ENCODE measurements around the gene EPHB6. TPM values are rescaled to one million over a fixed set of nuclear protein-coding genes. Genes with fewer than 3 reads are reported as not detected.

EPHB6 gene
- total RNA-seq, 1 experiment from 2014 or later = 12.6 TPM

DNA sequence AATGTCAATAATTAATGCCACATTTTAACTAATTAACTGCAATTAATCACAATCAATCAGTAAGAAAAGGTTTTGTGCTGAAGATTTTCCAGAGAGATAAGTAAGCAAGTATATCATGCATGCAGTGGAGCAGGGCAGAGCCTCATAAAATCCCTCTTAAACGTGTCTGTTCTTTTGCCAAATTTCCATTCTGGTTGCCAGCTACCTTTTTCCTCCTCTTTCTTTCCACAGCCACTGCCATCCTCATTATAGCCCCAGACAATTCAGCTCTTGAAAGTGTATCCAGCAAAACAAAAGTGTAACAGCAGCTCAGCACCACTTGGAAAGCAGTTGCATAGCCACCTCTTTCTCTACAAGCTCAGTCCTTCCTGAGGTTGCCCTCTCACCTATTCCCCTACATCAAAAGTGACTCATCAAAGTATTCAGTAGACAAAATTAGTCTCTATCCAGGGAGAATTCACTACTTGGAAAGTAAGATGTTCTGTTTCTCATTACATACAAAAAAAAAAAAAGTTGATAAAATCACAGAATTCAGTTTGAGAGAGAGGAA, 26.9 kb upstream of the EPHB6 start:
- POLR2A ChIA-PET = no interaction called here
- TF ChIP-seq CBX3 (IDR thresholded peaks at IDR 0.05; ENCODE audit: low read depth) = no peak
- no peak for TF ChIP-seq CEBPB (IDR thresholded peaks at IDR 0.05; ENCODE audit: low read depth)
- H3K4me3 ChIP-seq (replicated peaks in 1 of 2; ENCODE audit: low read depth in 1 of 2, low read length in 2 of 2) = no peak overlapping the region
- H3K9me2 ChIP-seq (ENCODE audit: insufficient read depth) = no peaks in the 10 kb centered on the region
- peak overlapping the region; percentile 14; the same call in 1 of the 2 replicates for H3K4me2 ChIP-seq (ENCODE audit: low read length)
- H3K9ac ChIP-seq (ENCODE audit: low read length) = no peak overlapping the region
- CTCF ChIA-PET = interaction anchor here (1.1 to 1.5 kb wide), 2 partner anchors 16 to 270 kb away, joined by 3 to 4 read pairs; no protein-coding TSS in a partner anchor
- DNase-seq (ENCODE audit: low read depth, low spot score) (no peak), ATAC-seq (no peak)
- H3K27ac ChIP-seq (ENCODE audit: low read depth, low read length) = no peak overlapping the region
- RAD21 ChIA-PET (ENCODE audit: low non-redundant PET in 1 of 2, low total read pairs in 2 of 2, uncharacterized antibody in 2 of 2, unreplicated experiment in 2 of 2) = no interaction called here
- H3K4me1 ChIP-seq (ENCODE audit: control insufficient read depth in 1 of 2, insufficient read depth in 2 of 2, low read length in 2 of 2) = peaks cover 0 to 7% of the 10 kb centered on the region in 2 experiments; a peak in 2 of 4 replicates
- no TSS peak for BruUV-seq (replicated peaks)
- no peaks in the 10 kb centered on the region for H3K27me3 ChIP-seq (ENCODE audit: insufficient read depth, low read length)
- H3K9me3 ChIP-seq (ENCODE audit: control insufficient read depth in 1 of 2, insufficient read depth in 1 of 2, low read depth in 1 of 2, low read length in 2 of 2) = no peaks in the 10 kb centered on the region; a peak in 2 of 4 replicates
- H3K36me3 ChIP-seq (ENCODE audit: control insufficient read depth in 1 of 2, insufficient read depth in 2 of 2, low read length in 2 of 2) = no peaks in the 10 kb centered on the region
- no peak overlapping the region for H2AFZ ChIP-seq (ENCODE audit: low read depth, low read length, poor library complexity, severe bottlenecking)
- intact Hi-C loops (cut with micrococcal nuclease) = no loop called here
- no peaks in the 10 kb centered on the region for H3K79me2 ChIP-seq (ENCODE audit: insufficient read depth, low read length)
- no peaks in the 10 kb centered on the region for H4K20me1 ChIP-seq (ENCODE audit: insufficient read depth)

DNA sequence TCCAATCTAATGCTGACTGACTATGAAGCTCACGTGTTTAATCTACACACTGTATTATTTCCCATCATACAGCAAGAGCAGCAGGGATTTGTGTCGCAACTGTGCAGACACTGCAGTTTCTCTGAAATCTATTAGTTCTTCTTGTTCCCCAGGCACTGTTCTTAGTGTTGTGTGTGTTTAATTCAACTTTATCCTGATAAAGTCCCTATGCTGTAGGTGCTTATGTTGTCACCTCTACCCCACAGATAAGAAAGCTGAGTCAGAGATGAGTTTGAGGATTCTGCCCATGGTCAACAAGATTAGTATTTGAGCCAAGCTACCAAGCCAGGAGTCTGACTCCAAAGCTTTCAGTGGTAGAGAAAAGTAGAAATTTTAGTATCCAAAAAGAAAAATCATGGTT, 22.5 kb upstream of the EPHB6 start:
- ATAC-seq = no peak
- CTCF ChIA-PET = interaction anchor here (1.1 kb wide), 1 partner anchor 200 kb away, joined by 5 read pairs; no protein-coding TSS in a partner anchor
- H3K4me1 ChIP-seq (ENCODE audit: control insufficient read depth in 1 of 2, insufficient read depth in 2 of 2, low read length in 2 of 2) = peaks cover 0 to 9% of the 10 kb centered on the region in 2 experiments; a peak in 2 of 4 replicates

More for the DNA sequence above, 22.5 kb upstream of the EPHB6 start:
- TF ChIP-seq CEBPB (IDR thresholded peaks at IDR 0.05; ENCODE audit: low read depth) (no peak), EGR1 (IDR thresholded peaks at IDR 0.05; ENCODE audit: low read depth) (no peak), JUND (IDR thresholded peaks at IDR 0.05) (no peak), ZFX (IDR thresholded peaks at IDR 0.05) (no peak), TCF7L2 (IDR thresholded peaks at IDR 0.05; ENCODE audit: borderline replicate concordance, extremely low read depth, insufficient read depth, insufficient read length) (no peak), ZNF274 (IDR thresholded peaks at IDR 0.05; ENCODE audit: low read depth, low read length) (no peak), ELF1 (IDR thresholded peaks at IDR 0.05; ENCODE audit: borderline replicate concordance, low read depth) (no peak), CBX3 (IDR thresholded peaks at IDR 0.05; ENCODE audit: low read depth) (no peak), POLR2A (IDR thresholded peaks at IDR 0.05; ENCODE audit: borderline replicate concordance, extremely low read depth, insufficient read depth, insufficient read length) (no peak), SP1 (IDR thresholded peaks at IDR 0.05; ENCODE audit: low read depth) (no peak)
- TF ChIP-seq, protein P1, sequence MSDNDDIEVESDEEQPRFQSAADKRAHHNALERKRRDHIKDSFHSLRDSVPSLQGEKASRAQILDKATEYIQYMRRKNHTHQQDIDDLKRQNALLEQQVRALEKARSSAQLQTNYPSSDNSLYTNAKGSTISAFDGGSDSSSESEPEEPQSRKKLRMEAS (IDR thresholded peaks at IDR 0.05) = no peak
- TF ChIP-seq, protein P2, sequence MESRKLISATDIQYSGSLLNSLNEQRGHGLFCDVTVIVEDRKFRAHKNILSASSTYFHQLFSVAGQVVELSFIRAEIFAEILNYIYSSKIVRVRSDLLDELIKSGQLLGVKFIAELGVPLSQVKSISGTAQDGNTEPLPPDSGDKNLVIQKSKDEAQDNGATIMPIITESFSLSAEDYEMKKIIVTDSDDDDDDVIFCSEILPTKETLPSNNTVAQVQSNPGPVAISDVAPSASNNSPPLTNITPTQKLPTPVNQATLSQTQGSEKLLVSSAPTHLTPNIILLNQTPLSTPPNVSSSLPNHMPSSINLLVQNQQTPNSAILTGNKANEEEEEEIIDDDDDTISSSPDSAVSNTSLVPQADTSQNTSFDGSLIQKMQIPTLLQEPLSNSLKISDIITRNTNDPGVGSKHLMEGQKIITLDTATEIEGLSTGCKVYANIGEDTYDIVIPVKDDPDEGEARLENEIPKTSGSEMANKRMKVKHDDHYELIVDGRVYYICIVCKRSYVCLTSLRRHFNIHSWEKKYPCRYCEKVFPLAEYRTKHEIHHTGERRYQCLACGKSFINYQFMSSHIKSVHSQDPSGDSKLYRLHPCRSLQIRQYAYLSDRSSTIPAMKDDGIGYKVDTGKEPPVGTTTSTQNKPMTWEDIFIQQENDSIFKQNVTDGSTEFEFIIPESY (IDR thresholded peaks at IDR 0.05; ENCODE audit: extremely low read depth, insufficient replicate concordance, low read length) = no peak
- Histone ChIP-seq H3K9me2 (ENCODE audit: insufficient read depth) (no peaks in the 10 kb centered on the region), H3K27me3 (ENCODE audit: insufficient read depth, low read length) (no peaks in the 10 kb centered on the region), H3K79me2 (ENCODE audit: insufficient read depth, low read length) (no peaks in the 10 kb centered on the region), H3K4me2 (ENCODE audit: low read length) (no peak overlapping the region), H4K20me1 (ENCODE audit: insufficient read depth) (no peaks in the 10 kb centered on the region), H3K9ac (ENCODE audit: low read length) (no peak overlapping the region), H3K27ac (ENCODE audit: low read depth, low read length) (no peak overlapping the region), H3K9me3 (ENCODE audit: control insufficient read depth in 1 of 2, insufficient read depth in 1 of 2, low read depth in 1 of 2, low read length in 2 of 2) (no peaks in the 10 kb centered on the region), H2AFZ (ENCODE audit: low read depth, low read length, poor library complexity, severe bottlenecking) (no peak overlapping the region), H3K36me3 (ENCODE audit: control insufficient read depth in 1 of 2, insufficient read depth in 2 of 2, low read length in 2 of 2) (no peaks in the 10 kb centered on the region), H3K4me3 (replicated peaks in 1 of 2; ENCODE audit: low read depth in 1 of 2, low read length in 2 of 2) (no peak overlapping the region)
- intact Hi-C loops (cut with micrococcal nuclease) = loop anchor here (2.0 kb wide), 1 partner anchor 20 kb away; no protein-coding TSS in a partner anchor
- no peak for DNase-seq (ENCODE audit: low read depth, low spot score)
- ChIA-PET RAD21 (ENCODE audit: low non-redundant PET in 1 of 2, low total read pairs in 2 of 2, uncharacterized antibody in 2 of 2, unreplicated experiment in 2 of 2) (no interaction called here), POLR2A (no interaction called here)
- no TSS peak for BruUV-seq (replicated peaks)
